ENCODE results near the gene AFF3.

The AFF3 gene

GRCh38 chr2:99727199-99727598 lies 415.2 kb downstream of the AFF3 start:
- DNase-seq = no peak

GRCh38 chr2:99726691-99727090 lies 415.7 kb downstream of the AFF3 start:
- DNase-seq = no peak

GRCh38 chr2:99725820-99726219 lies 416.6 kb downstream of the AFF3 start:
- DNase-seq = no peak

- DNase-seq = no peak
These were observed 419.9 kb downstream of the AFF3 start for GRCh38 chr2:99722476-99722875.

- no peak for DNase-seq
These were observed 423.3 kb downstream of the AFF3 start for GRCh38 chr2:99719102-99719501.

- no peak for DNase-seq
These were observed 426.4 kb downstream of the AFF3 start for GRCh38 chr2:99715956-99716355.

- DNase-seq = no peak
These were observed 428.0 kb downstream of the AFF3 start for GRCh38 chr2:99714349-99714748.

- no peak for DNase-seq
These were observed 431.2 kb downstream of the AFF3 start for GRCh38 chr2:99711144-99711543.

- DNase-seq = no peak
These were observed 431.7 kb downstream of the AFF3 start for GRCh38 chr2:99710721-99711120.

GRCh38 chr2:99709229-99709628 lies 433.2 kb downstream of the AFF3 start:
- DNase-seq = no peak

GRCh38 chr2:99708231-99708630 lies 434.2 kb downstream of the AFF3 start:
- DNase-seq = no peak

GRCh38 chr2:99707592-99707991 lies 434.8 kb downstream of the AFF3 start:
- DNase-seq = no peak

- no peak for DNase-seq
These were observed 435.7 kb downstream of the AFF3 start for GRCh38 chr2:99706735-99707134.

GRCh38 chr2:99701503-99701902 lies 440.9 kb downstream of the AFF3 start:
- no peak for DNase-seq

GRCh38 chr2:99700482-99701398 lies 441.6 kb downstream of the AFF3 start:
- DNase-seq = no peak

GRCh38 chr2:99698896-99699295 lies 443.5 kb downstream of the AFF3 start:
- no peak for DNase-seq

GRCh38 chr2:99697811-99698568 lies 444.4 kb downstream of the AFF3 start:
- no peak for DNase-seq

GRCh38 chr2:99695944-99696253 lies 446.5 kb downstream of the AFF3 start:
- DNase-seq = no peak

- DNase-seq = no peak
These were observed 447.1 kb downstream of the AFF3 start for GRCh38 chr2:99695130-99695943.

GRCh38 chr2:99694331-99694730 lies 448.1 kb downstream of the AFF3 start:
- DNase-seq = no peak

- DNase-seq = no peak
These were observed 449.6 kb downstream of the AFF3 start for GRCh38 chr2:99692785-99693184.

- no peak for DNase-seq
These were observed 450.5 kb downstream of the AFF3 start for GRCh38 chr2:99691926-99692325.

- no peak for DNase-seq
These were observed 453.1 kb downstream of the AFF3 start for GRCh38 chr2:99689145-99689742.
